Neural progenitor cell (in vitro differentiated cells): Measurements from ENCODE around the gene WDHD1. TPM values are rescaled to one million over a fixed set of nuclear protein-coding genes. Genes with fewer than 3 reads are reported as not detected.

Experiments used
- DNase-seq: peaks from one replicate; pipeline ENCODE4 v3.0.0-alpha.2; 2016; ENCODE audit warnings: low spot score
- H2AFZ ChIP-seq: fragments of 200-600 bp; sonication (generic); replicated peaks from 2 replicates; pipeline ENCODE4 v1.6.1; 2016; ENCODE audit warnings: antibody characterized with exemption
- H3F3A ChIP-seq: fragments of 200-600 bp; sonication (generic); 2 replicates; pipeline ENCODE4 v1.6.1; 2016; ENCODE audit warnings: antibody characterized with exemption, low read depth
- H3K27ac ChIP-seq: fragments of 200-600 bp; sonication (generic); 2 replicates; pipeline ENCODE4 v1.5.1; 2016; ENCODE audit warnings: mild to moderate bottlenecking
- H3K27me3 ChIP-seq: fragments of 200-600 bp; sonication (generic); 2 replicates; pipeline ENCODE4 v1.6.1; 2016; ENCODE audit warnings: mild to moderate bottlenecking, moderate library complexity
- H3K36me3 ChIP-seq: fragments of 200-600 bp; sonication (generic); 2 replicates; pipeline ENCODE4 v1.5.1; 2016
- H3K4me1 ChIP-seq: fragments of 200-600 bp; sonication (generic); 2 replicates; pipeline ENCODE4 v1.6.1; 2016; ENCODE audit warnings: mixed run types
- H3K4me2 ChIP-seq: fragments of 200-600 bp; sonication (generic); 2 replicates; pipeline ENCODE4 v1.6.1; 2016
- H3K4me3 ChIP-seq: fragments of 200-600 bp; sonication (generic); 2 replicates; pipeline ENCODE4 v1.5.1; 2016
- H3K79me2 ChIP-seq: fragments of 200-600 bp; sonication (generic); 2 replicates; pipeline ENCODE4 v1.6.1; 2016; ENCODE audit warnings: low read depth
- H3K9ac ChIP-seq: fragments of 200-600 bp; sonication (generic); 2 replicates; pipeline ENCODE4 v1.6.1; 2016
- H3K9me3 ChIP-seq: fragments of 200-600 bp; sonication (generic); 2 replicates; pipeline ENCODE4 v1.5.1; 2016; ENCODE audit warnings: low read depth
- H4K20me1 ChIP-seq: fragments of 200-600 bp; sonication (generic); 2 replicates; pipeline ENCODE4 v1.6.1; 2016; ENCODE audit warnings: low read depth
- H3K27ac Mint-ChIP-seq: 3 replicates; pipeline ENCODE4 v1.8.0; 2021; ENCODE audit warnings: mixed read lengths
- H3K27me3 Mint-ChIP-seq: 2 replicates; pipeline ENCODE4 v1.8.0; 2022; ENCODE audit warnings: low read depth, mild to moderate bottlenecking, inconsistent platforms, moderate library complexity, mixed read lengths; ENCODE audit not compliant: insufficient read depth
- H3K36me3 Mint-ChIP-seq: 3 replicates; pipeline ENCODE4 v1.8.0; 2021; ENCODE audit warnings: mixed read lengths
- H3K4me1 Mint-ChIP-seq: 3 replicates; pipeline ENCODE4 v1.8.0; 2021; ENCODE audit warnings: mixed read lengths
- H3K4me3 Mint-ChIP-seq: 3 replicates; pipeline ENCODE4 v1.8.0; 2021; ENCODE audit warnings: mild to moderate bottlenecking, moderate library complexity, mixed read lengths
- H3K9me3 Mint-ChIP-seq: 3 replicates; pipeline ENCODE4 v1.8.0; 2020; ENCODE audit warnings: mixed read lengths
- EZH2 ChIP-seq: fragments of 200-600 bp; sonication (generic); IDR thresholded peaks from 2 replicates; pipeline ENCODE4 v1.6.1; 2017; ENCODE audit warnings: antibody characterized with exemption, mild to moderate bottlenecking, moderate library complexity
- EZH2phosphoT487 ChIP-seq: fragments of 200-600 bp; sonication (generic); IDR thresholded peaks from 2 replicates; pipeline ENCODE4 v1.6.1; 2017; ENCODE audit warnings: antibody characterized with exemption
- total RNA-seq: library from RNA; depleted of rRNA; stranded (reverse); fragments of >200 nt; gene quantifications from 2 replicates; pipeline ENCODE4 v1.2.3, GENCODE V29; 2015; ENCODE audit warnings: low replicate concordance
- TF ChIP-seq, protein P1 (sequence below): fragments of 200-600 bp; sonication (generic); IDR thresholded peaks from 2 replicates; pipeline ENCODE4 v1.5.1; 2017; ENCODE audit warnings: antibody characterized with exemption, mild to moderate bottlenecking

The WDHD1 gene
- total RNA-seq, 1 donor from 2014 or later, result 82.0 TPM

DNA sequence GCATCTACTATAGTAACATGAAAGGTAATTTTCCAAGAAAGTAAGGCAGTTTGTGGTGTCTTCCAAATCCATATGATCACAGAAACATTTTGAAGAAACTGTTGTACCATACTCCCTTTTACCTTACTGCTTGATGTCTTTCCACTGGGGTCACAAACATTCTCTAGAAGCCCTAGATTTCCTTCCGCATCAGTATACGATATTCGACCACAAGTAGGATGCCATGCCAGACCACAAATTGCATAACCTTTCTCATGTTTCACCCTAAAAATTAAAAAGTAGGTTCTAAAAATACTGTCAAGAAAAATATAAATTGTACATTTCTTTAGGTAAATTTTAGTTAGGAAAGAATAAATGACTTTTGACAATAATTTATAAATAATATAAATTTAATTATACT, 26.5 kb downstream of the WDHD1 start:
- no peak for TF ChIP-seq EZH2phosphoT487
- no peak for TF ChIP-seq EZH2
- H3K9ac ChIP-seq, result no peak overlapping the region
- DNase-seq, result no peak

DNA sequence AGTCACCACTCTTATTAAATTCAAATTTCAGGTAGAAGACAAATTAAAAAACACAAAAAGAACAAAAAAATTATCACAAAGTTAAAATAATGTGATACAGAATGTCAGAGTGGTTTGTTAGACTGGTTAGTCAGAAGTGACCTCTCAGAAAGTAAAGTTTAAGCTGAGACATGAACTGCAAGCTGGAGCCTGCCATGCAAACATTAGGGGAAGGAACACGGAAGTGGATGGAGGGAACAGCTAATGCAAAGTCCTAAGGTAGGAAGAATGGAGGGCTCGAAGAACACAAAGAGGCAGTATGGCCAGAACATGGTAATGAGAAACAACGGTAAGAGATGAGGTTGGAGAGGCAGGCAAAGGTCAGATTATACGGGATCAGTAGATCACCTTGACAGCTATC, 41.7 kb downstream of the WDHD1 start:
- Histone ChIP-seq H3K4me1 (no peaks in the 10 kb centered on the region), H3K9me3 (no peaks in the 10 kb centered on the region), H3K9ac (no peak overlapping the region), H3K79me2 (no peaks in the 10 kb centered on the region), H3F3A (no peaks in the 10 kb centered on the region), H3K4me3 (no peak overlapping the region), H2AFZ (no peak overlapping the region), H4K20me1 (no peaks in the 10 kb centered on the region), H3K27ac (no peak overlapping the region), H3K27me3 (no peaks in the 10 kb centered on the region), H3K36me3 (peaks cover 41% of the 10 kb centered on the region), H3K4me2 (no peak overlapping the region)
- Mint-ChIP-seq H3K27ac (no peak overlapping the region), H3K9me3 (no peaks in the 10 kb centered on the region), H3K4me3 (no peak overlapping the region), H3K27me3 (no peaks in the 10 kb centered on the region), H3K36me3 (peaks cover 35% of the 10 kb centered on the region), H3K4me1 (no peaks in the 10 kb centered on the region)
- DNase-seq, result no peak
- TF ChIP-seq, protein P1, sequence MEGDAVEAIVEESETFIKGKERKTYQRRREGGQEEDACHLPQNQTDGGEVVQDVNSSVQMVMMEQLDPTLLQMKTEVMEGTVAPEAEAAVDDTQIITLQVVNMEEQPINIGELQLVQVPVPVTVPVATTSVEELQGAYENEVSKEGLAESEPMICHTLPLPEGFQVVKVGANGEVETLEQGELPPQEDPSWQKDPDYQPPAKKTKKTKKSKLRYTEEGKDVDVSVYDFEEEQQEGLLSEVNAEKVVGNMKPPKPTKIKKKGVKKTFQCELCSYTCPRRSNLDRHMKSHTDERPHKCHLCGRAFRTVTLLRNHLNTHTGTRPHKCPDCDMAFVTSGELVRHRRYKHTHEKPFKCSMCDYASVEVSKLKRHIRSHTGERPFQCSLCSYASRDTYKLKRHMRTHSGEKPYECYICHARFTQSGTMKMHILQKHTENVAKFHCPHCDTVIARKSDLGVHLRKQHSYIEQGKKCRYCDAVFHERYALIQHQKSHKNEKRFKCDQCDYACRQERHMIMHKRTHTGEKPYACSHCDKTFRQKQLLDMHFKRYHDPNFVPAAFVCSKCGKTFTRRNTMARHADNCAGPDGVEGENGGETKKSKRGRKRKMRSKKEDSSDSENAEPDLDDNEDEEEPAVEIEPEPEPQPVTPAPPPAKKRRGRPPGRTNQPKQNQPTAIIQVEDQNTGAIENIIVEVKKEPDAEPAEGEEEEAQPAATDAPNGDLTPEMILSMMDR, result no peak
- TF ChIP-seq EZH2phosphoT487 (no peak), EZH2 (no peak)

More for the DNA sequence above, 26.5 kb downstream of the WDHD1 start:
- Histone ChIP-seq H3K9me3 (no peaks in the 10 kb centered on the region), H4K20me1 (no peaks in the 10 kb centered on the region), H3K79me2 (no peaks in the 10 kb centered on the region), H3K36me3 (peaks cover 20% of the 10 kb centered on the region), H2AFZ (no peak overlapping the region), H3K27ac (no peak overlapping the region), H3K4me1 (no peaks in the 10 kb centered on the region), H3K4me2 (no peak overlapping the region), H3K4me3 (no peak overlapping the region), H3F3A (no peaks in the 10 kb centered on the region), H3K27me3 (no peaks in the 10 kb centered on the region)
- no peak overlapping the region for H3K4me3 Mint-ChIP-seq
- no peaks in the 10 kb centered on the region for H3K27me3 Mint-ChIP-seq
- H3K4me1 Mint-ChIP-seq, result no peaks in the 10 kb centered on the region
- H3K27ac Mint-ChIP-seq, result no peak overlapping the region
- no peaks in the 10 kb centered on the region for H3K9me3 Mint-ChIP-seq
- peaks cover 27% of the 10 kb centered on the region for H3K36me3 Mint-ChIP-seq

- Mint-ChIP-seq H3K36me3 (peaks cover 23% of the 10 kb centered on the region), H3K27ac (no peak overlapping the region), H3K4me3 (no peak overlapping the region), H3K9me3 (no peaks in the 10 kb centered on the region), H3K4me1 (no peaks in the 10 kb centered on the region), H3K27me3 (no peaks in the 10 kb centered on the region)
- Histone ChIP-seq H3K4me2 (no peak overlapping the region), H3K4me1 (no peaks in the 10 kb centered on the region), H3F3A (no peaks in the 10 kb centered on the region), H3K36me3 (peaks cover 23% of the 10 kb centered on the region), H3K27me3 (no peaks in the 10 kb centered on the region), H3K4me3 (no peak overlapping the region), H4K20me1 (no peaks in the 10 kb centered on the region), H3K27ac (no peak overlapping the region), H2AFZ (no peak overlapping the region), H3K79me2 (no peaks in the 10 kb centered on the region), H3K9ac (no peak overlapping the region), H3K9me3 (no peaks in the 10 kb centered on the region)
- no peak for DNase-seq
- TF ChIP-seq, protein P1, result peak; percentile 31
- no peak for TF ChIP-seq EZH2
Observed at GRCh38 chr14:54981698-54982097, 45.2 kb downstream of the WDHD1 start.

DNA sequence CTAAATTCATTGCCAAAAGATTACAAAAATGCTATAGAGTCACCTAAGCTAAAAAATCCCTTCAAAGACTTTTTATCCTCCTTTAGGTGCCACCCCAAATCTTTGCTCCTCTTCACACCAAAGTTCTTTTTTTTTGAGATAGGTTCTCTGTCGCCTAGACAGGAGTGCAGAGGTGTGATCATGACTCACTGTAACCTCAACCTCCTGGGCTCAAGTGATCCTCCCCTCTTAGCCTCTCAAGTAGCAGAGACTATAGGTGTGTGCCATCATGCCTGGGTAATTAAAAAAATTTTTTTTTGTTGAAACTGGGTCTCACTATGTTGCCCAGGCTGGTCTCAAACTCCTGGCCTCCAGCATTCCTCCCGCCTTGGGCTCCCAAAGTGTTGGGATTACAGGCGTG, 47.9 kb downstream of the WDHD1 start:
- Histone ChIP-seq H4K20me1 (no peaks in the 10 kb centered on the region), H3K36me3 (peaks cover 14% of the 10 kb centered on the region), H3F3A (no peaks in the 10 kb centered on the region), H3K4me1 (no peaks in the 10 kb centered on the region), H3K4me2 (no peak overlapping the region), H3K9me3 (no peaks in the 10 kb centered on the region), H3K79me2 (no peaks in the 10 kb centered on the region), H2AFZ (no peak overlapping the region), H3K27ac (no peak overlapping the region), H3K4me3 (no peak overlapping the region), H3K27me3 (no peaks in the 10 kb centered on the region), H3K9ac (no peak overlapping the region)
- H3K4me1 Mint-ChIP-seq, result no peaks in the 10 kb centered on the region
- no peak overlapping the region for H3K27ac Mint-ChIP-seq
- H3K27me3 Mint-ChIP-seq, result no peaks in the 10 kb centered on the region
- no peak for DNase-seq
- no peak overlapping the region for H3K4me3 Mint-ChIP-seq
- peaks cover 16% of the 10 kb centered on the region for H3K36me3 Mint-ChIP-seq
- H3K9me3 Mint-ChIP-seq, result no peaks in the 10 kb centered on the region
- TF ChIP-seq EZH2 (no peak), EZH2phosphoT487 (no peak)
- TF ChIP-seq, protein P1, result no peak
